C4-2B (cell line): ENCODE measurements around the gene FCRL3.

ENCODE experiments used
- H3K27ac ChIP-seq: fragments of 450-650 bp; 2 replicates; pipeline ENCODE4 v1.5.1; 2017
- CTCF ChIP-seq: fragments of 450-650 bp; conservative IDR thresholded peaks from 2 replicates; pipeline ENCODE4 v1.5.1; 2017; ENCODE audit warnings: mild to moderate bottlenecking
- ZFX ChIP-seq: fragments of 450-650 bp; IDR thresholded peaks from 2 replicates; pipeline ENCODE4 v1.6.1; 2017

The FCRL3 gene

GRCh38 chr1:157702308-157702825, 1.8 kb upstream of the FCRL3 start:
- no peak for TF ChIP-seq CTCF
- H3K27ac ChIP-seq = no peak overlapping the region

GRCh38 chr1:157700305-157700704, 264 bp downstream of the FCRL3 start:
- TF ChIP-seq CTCF (no peak), ZFX (no peak)

GRCh38 chr1:157697781-157698569, 2.6 kb downstream of the FCRL3 start:
- TF ChIP-seq CTCF (no peak), ZFX (no peak)
- no peak overlapping the region for H3K27ac ChIP-seq

More at GRCh38 chr1:157700305-157700704, 264 bp downstream of the FCRL3 start:
- no peak overlapping the region for H3K27ac ChIP-seq

GRCh38 chr1:157696966-157697628, 3.5 kb downstream of the FCRL3 start:
- TF ChIP-seq CTCF = no peak
- no peak for TF ChIP-seq ZFX

GRCh38 chr1:157695417-157695816, 5.2 kb downstream of the FCRL3 start:
- H3K27ac ChIP-seq = no peak overlapping the region
- no peak for TF ChIP-seq ZFX
- no peak for TF ChIP-seq CTCF

More at GRCh38 chr1:157696966-157697628, 3.5 kb downstream of the FCRL3 start:
- no peak overlapping the region for H3K27ac ChIP-seq

GRCh38 chr1:157691285-157691920, 9.2 kb downstream of the FCRL3 start:
- TF ChIP-seq ZFX = no peak
- TF ChIP-seq CTCF = peak; percentile 79
- no peak overlapping the region for H3K27ac ChIP-seq
